BJ (cell line): Measurements from ENCODE around the gene RIPK3. TPM values are rescaled to one million over a fixed set of nuclear protein-coding genes. Genes with fewer than 3 reads are reported as not detected.

Source experiments
- CTCF ChIA-PET: fragments of 350-600 bp; formaldehyde crosslinking; extraction: SDS; loops from one replicate; lab custom pipeline; 2021; ENCODE audit warnings: antibody characterized with exemption, inconsistent platforms; lab: Yijun Ruan, JAX
- POLR2A ChIA-PET: fragments of 300-600 bp; sonication (Branson Sonifier 250); formaldehyde crosslinking; extraction: SDS; loops from one replicate; lab custom pipeline; 2021; ENCODE audit warnings: antibody characterized with exemption; lab: Charles Lee
- DNase-seq: peaks from one replicate; pipeline ENCODE4 v3.0.0-alpha.2; 2011; ENCODE audit warnings: low read depth
- H3K27me3 ChIP-seq: 2 replicates; pipeline ENCODE4 v1.6.0; 2011; ENCODE audit warnings: low read length; ENCODE audit not compliant: control insufficient read depth, insufficient read depth
- H3K36me3 ChIP-seq: 2 replicates; pipeline ENCODE4 v1.5.1; 2011; ENCODE audit warnings: low read length; ENCODE audit not compliant: control insufficient read depth, insufficient read depth
- H3K4me3 ChIP-seq: 2 replicates; pipeline ENCODE4 v1.5.1; 2011; ENCODE audit warnings: low read depth, mild to moderate bottlenecking, control low read depth, low read length
- polyA plus RNA-seq: library from polyadenylated mRNA; depleted of rRNA; stranded (reverse); fragments of >200 nt; gene quantifications from 2 replicates; pipeline ENCODE4 v1.2.3, GENCODE V29; 2011
- TF ChIP-seq, protein P1 (sequence below): IDR thresholded peaks from 2 replicates; pipeline ENCODE4 v1.5.1; 2011; ENCODE audit warnings: low read depth, mild to moderate bottlenecking, control low read depth, inconsistent platforms, low read length, moderate library complexity; ENCODE audit not compliant: insufficient read depth

The RIPK3 gene
- polyA plus RNA-seq, 1 experiment, result 4.4 TPM

DNA sequence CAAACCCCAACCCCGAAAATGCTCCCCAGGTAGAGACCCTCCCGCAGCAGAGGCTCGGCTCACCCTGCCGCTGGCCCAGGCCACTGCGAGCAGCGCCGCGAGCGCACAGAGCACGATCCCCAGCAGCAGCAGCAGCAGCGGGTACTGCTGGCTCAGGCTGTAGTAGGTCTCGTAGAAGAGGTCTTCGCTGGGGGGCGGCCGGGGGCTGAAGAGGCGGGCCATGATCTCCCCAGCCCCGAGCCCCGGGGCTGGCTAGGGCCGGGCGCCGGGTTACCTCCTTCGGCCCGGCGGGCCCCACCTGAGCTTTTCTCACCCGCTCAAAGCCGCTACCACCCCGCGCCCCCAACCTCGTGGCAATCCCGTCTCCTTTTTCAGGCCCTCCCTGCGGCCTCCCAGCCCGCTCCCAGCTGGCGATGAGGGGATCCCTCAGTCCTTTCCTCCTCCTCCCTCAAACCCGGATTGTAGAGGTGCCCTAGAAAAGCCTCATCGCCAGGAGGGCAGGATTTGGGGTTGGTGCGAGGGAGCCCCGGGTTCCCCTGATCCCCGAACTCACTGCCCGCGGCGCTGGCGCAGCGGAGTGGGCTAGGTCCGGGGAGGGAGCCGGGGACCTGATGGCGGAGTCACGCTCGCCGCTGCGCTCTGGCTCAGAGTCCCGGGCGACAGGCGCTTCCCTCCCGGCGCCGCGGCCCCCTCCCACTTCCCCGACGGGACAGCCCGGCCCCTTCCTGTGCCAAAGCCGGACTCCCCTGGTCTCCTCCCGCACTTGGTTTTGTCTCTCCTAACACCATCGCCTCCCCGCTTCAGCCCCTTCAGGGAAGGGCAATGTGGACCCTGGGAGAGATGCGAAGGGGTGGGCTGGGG, 5.1 kb downstream of the RIPK3 start, which contains the start of gene ADCY4:
Gene ADCY4 (minus strand): TSS at position 641 of the 861 bp plus-strand sequence. CDS start 419 bp downstream, at position 222.
- H3K36me3 ChIP-seq, result no peaks in the 10 kb centered on the region
- CTCF ChIA-PET, result interaction anchor here (1.2 to 16.8 kb wide), 17 partner anchors 11 to 205 kb away, joined by 3 to 491 read pairs (median 33); partner anchors contain the start of genes CBLN3, CIDEB, KHNYN and LTB4R
- peaks cover 2% of the 10 kb centered on the region for H3K27me3 ChIP-seq
- DNase-seq, result no peak
- TF ChIP-seq, protein P1, sequence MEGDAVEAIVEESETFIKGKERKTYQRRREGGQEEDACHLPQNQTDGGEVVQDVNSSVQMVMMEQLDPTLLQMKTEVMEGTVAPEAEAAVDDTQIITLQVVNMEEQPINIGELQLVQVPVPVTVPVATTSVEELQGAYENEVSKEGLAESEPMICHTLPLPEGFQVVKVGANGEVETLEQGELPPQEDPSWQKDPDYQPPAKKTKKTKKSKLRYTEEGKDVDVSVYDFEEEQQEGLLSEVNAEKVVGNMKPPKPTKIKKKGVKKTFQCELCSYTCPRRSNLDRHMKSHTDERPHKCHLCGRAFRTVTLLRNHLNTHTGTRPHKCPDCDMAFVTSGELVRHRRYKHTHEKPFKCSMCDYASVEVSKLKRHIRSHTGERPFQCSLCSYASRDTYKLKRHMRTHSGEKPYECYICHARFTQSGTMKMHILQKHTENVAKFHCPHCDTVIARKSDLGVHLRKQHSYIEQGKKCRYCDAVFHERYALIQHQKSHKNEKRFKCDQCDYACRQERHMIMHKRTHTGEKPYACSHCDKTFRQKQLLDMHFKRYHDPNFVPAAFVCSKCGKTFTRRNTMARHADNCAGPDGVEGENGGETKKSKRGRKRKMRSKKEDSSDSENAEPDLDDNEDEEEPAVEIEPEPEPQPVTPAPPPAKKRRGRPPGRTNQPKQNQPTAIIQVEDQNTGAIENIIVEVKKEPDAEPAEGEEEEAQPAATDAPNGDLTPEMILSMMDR, result no peak
- POLR2A ChIA-PET, result interaction anchor here (1.5 to 1.6 kb wide), 2 partner anchors 96 to 102 kb away, joined by 4 to 9 read pairs; partner anchors contain the start of gene KHNYN
- H3K4me3 ChIP-seq, result peak within 1 kb of the TSS; percentile 35

DNA sequence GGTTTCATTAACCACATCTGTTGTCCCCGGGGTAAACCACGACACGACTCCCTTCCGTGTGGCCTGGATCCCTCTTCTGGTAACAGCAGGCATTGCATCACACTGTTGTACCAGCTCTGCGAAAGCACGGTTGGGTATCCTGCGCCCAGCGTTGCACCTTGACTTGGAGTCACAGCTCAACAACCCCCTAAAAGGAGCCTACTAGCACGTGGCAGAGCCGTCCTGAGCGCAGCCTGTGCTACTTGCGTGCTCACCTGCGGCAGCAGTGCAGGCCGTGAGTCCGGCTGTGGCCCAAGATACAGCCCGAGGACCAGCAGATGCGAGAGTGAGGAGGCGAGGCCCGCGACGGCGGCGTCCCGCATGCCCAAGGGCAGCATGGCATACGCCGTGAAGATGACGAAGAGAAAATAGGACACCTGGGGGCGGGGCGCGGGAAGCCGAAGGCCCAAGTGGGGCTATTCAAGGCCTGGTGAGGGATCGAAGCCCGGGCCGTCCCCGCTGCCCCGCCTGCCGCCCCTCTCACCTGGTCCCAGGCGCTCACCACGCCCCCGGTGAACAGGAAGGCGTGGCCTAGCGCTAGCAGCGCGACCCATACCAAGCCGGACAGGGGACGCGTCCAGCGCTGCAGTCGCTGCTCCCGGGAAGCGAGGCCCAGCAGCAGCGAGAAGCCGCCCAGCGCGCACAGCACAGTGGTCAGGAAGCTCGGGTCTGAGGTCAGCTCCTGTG, 7.4 kb downstream of the RIPK3 start:
- Histone ChIP-seq H3K4me3 (no peak overlapping the region), H3K36me3 (no peaks in the 10 kb centered on the region; the same call in 1 of the 2 replicates), H3K27me3 (no peaks in the 10 kb centered on the region)
- DNase-seq, result no peak
- CTCF ChIA-PET, result interaction anchor here (0.6 to 16.8 kb wide), 33 partner anchors 8 to 651 kb away, joined by 3 to 491 read pairs (median 8); partner anchors contain the start of genes CBLN3, CIDEB, DHRS1 and KHNYN
- TF ChIP-seq, protein P1, result peak; percentile 84
- POLR2A ChIA-PET, result no interaction called here

DNA sequence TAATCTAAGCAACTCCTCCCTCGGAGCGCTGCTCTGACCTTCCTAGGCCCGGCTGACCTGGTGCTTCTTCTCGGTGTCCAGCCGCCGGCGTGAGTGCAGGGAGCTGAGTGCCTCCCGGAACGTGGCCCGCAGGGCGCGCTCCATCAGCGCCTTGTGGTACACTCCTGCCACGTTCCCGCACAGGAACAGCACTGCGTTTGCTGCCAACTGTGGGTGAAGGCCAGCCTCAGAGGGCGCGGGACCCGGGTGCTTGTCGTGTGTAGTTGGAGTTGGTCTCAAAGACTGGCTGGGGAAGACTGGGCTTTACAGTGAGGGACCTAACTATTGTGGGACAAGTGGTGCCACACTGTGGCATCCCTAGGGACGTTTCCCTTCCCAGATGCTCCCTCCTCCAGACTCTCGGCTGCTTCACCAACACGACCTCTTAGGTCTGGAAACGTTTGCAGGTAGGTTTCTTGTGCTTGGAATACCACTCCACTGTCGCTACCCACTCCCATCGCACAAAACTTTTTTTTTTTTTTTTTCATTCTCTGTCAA, 8.0 kb downstream of the RIPK3 start:
- CTCF ChIA-PET, result interaction anchor here (0.5 to 16.8 kb wide), 22 partner anchors 9 to 213 kb away, joined by 3 to 491 read pairs (median 12); partner anchors contain the start of genes CBLN3, CIDEB, KHNYN and LTB4R
- H3K4me3 ChIP-seq, result no peak overlapping the region
- POLR2A ChIA-PET, result no interaction called here
- H3K27me3 ChIP-seq, result no peaks in the 10 kb centered on the region
- no peaks in the 10 kb centered on the region; the same call in 1 of the 2 replicates for H3K36me3 ChIP-seq
- TF ChIP-seq, protein P1, result no peak
- DNase-seq, result no peak

DNA sequence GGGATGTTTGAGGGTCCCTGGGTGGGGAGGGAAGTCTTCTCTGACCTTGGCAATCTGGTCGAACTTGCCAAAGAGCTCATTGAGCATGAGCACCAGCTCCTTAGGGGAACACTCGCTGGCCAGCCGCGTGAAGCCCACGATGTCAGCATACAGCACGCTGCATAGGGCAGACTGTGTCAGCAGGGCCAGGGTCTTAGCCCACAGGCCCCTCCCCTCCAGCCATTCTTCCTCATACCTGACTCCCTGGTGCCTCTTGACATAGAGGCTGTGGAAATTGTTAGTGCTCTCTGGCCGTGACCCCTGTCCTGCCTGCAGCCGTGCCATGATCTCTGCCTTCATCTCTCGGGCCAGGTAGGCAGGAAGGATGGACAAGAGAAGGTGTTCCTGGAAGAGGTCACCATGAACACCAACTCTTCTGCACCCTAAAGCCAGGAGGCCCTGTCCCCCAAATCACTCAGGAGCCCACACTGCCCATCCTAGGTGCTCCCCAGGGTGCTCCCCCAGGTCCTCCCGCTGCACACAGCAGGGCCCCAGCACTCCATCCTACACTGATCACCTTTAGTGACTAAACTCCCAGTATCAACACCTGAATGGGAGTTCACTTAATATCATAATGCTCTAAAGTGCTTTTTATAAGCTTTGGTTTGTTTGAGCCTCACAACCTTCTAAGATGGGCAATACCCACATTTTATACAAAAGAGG, 8.7 kb downstream of the RIPK3 start:
- DNase-seq, result no peak
- H3K27me3 ChIP-seq, result no peaks in the 10 kb centered on the region
- no peak overlapping the region for H3K4me3 ChIP-seq
- POLR2A ChIA-PET, result no interaction called here
- CTCF ChIA-PET, result interaction anchor here (0.5 to 16.8 kb wide), 17 partner anchors 10 to 214 kb away, joined by 3 to 491 read pairs (median 28); partner anchors contain the start of genes CBLN3, CIDEB, IRF9 and KHNYN
- no peaks in the 10 kb centered on the region; the same call in 1 of the 2 replicates for H3K36me3 ChIP-seq
- TF ChIP-seq, protein P1, result no peak
